HCT116 (cell line): ENCODE results near the gene GRM3.

Source experiments
- ATF3 ChIP-seq: IDR thresholded peaks from 2 replicates; pipeline ENCODE4 v1.6.1; 2012
- CEBPB ChIP-seq: IDR thresholded peaks from 2 replicates; pipeline ENCODE4 v1.6.1; 2012; ENCODE audit warnings: low read depth
- CTCF ChIP-seq, 3 experiments: fragments of 200-600 bp in 1 of 3; sonication (generic) in 1 of 3; IDR thresholded peaks in 2 of 3; conservative IDR thresholded peaks in 1 of 3; 2 replicates each; pipeline ENCODE4 v1.5.1; 2012 to 2017; ENCODE audit warnings: low read depth in 2 of 3, low read length in 2 of 3, antibody characterized with exemption in 1 of 3, borderline replicate concordance in 1 of 3, control low read depth in 1 of 3, mild to moderate bottlenecking in 1 of 3, mixed read lengths in 1 of 3, mixed run types in 1 of 3, moderate library complexity in 1 of 3; ENCODE audit not compliant: insufficient read depth in 1 of 3
- FOSL1 ChIP-seq: IDR thresholded peaks from 2 replicates; pipeline ENCODE4 v1.6.1; 2012; ENCODE audit warnings: low read depth
- POLR2A ChIP-seq: IDR thresholded peaks from 2 replicates; pipeline ENCODE4 v1.7.0; 2011; ENCODE audit warnings: borderline replicate concordance; ENCODE audit not compliant: insufficient read depth, insufficient read length; ENCODE audit errors: extremely low read depth
- POLR2AphosphoS5 ChIP-seq: IDR thresholded peaks from 2 replicates; pipeline ENCODE4 v1.6.1; 2011; ENCODE audit warnings: mild to moderate bottlenecking, low read depth, low read length, moderate library complexity
- SIN3A ChIP-seq: IDR thresholded peaks from 2 replicates; pipeline ENCODE4 v1.6.1; 2012; ENCODE audit warnings: low read depth
- YY1 ChIP-seq: IDR thresholded peaks from 2 replicates; pipeline ENCODE4 v1.6.1; 2011; ENCODE audit warnings: low read length, low read depth, moderate library complexity, mild to moderate bottlenecking; ENCODE audit not compliant: insufficient replicate concordance; ENCODE audit errors: extremely low read depth
- ZBTB33 ChIP-seq: IDR thresholded peaks from 2 replicates; pipeline ENCODE4 v1.6.1; 2011; ENCODE audit warnings: mild to moderate bottlenecking, low read length, moderate library complexity; ENCODE audit not compliant: insufficient replicate concordance; ENCODE audit errors: extremely low read depth
- ZNF274 ChIP-seq: fragments of 200-500 bp; sonication (Bioruptor generic); IDR thresholded peaks from 2 replicates; pipeline ENCODE4 v1.6.1; 2014; ENCODE audit warnings: mild to moderate bottlenecking, low read depth, low read length, inconsistent platforms

- no peak for TF ChIP-seq CTCF (IDR thresholded peaks at IDR 0.05 in 2 of 3, conservative IDR thresholded peaks at IDR 0.05 in 1 of 3; ENCODE audit: borderline replicate concordance in 1 of 3, insufficient read depth in 1 of 3, low read depth in 2 of 3, low read length in 2 of 3)
- TF ChIP-seq ATF3 = no peak
- no peak for TF ChIP-seq SIN3A
- TF ChIP-seq YY1 = no peak
- TF ChIP-seq POLR2A = no peak
- no peak for TF ChIP-seq FOSL1
- no peak for TF ChIP-seq CEBPB
- no peak for TF ChIP-seq ZNF274
- no peak for TF ChIP-seq POLR2AphosphoS5
- TF ChIP-seq ZBTB33 = no peak
Observed at GRCh38 chr7:86748843-86749719, 105.4 kb downstream of the GRM3 start.
